ENCODE data around the gene SVOP.
A peak's percentile ranks its signal among the peaks of the same experiment; 100 is the strongest.
"Not testable (repeated sequence)": the region's sequence is repeated elsewhere in the genome, so short reads cannot be mapped to it uniquely, and the experiment has no call there.

The SVOP gene

GRCh38 chr12:109053382-109054123 is 32.7 kb upstream of the SVOP start:
- ATAC-seq (ENCODE audit: low read depth) (no peak), DNase-seq (ENCODE audit: low spot score) (no peak)
- no peaks in the 10 kb centered on the region for H3K27me3 ChIP-seq (ENCODE audit: insufficient read depth, poor library complexity, severe bottlenecking)
- TF ChIP-seq, protein P1, sequence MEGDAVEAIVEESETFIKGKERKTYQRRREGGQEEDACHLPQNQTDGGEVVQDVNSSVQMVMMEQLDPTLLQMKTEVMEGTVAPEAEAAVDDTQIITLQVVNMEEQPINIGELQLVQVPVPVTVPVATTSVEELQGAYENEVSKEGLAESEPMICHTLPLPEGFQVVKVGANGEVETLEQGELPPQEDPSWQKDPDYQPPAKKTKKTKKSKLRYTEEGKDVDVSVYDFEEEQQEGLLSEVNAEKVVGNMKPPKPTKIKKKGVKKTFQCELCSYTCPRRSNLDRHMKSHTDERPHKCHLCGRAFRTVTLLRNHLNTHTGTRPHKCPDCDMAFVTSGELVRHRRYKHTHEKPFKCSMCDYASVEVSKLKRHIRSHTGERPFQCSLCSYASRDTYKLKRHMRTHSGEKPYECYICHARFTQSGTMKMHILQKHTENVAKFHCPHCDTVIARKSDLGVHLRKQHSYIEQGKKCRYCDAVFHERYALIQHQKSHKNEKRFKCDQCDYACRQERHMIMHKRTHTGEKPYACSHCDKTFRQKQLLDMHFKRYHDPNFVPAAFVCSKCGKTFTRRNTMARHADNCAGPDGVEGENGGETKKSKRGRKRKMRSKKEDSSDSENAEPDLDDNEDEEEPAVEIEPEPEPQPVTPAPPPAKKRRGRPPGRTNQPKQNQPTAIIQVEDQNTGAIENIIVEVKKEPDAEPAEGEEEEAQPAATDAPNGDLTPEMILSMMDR (IDR thresholded peaks at IDR 0.05; ENCODE audit: poor library complexity, severe bottlenecking), result no peak
- peaks cover 7% of the 10 kb centered on the region for H3K4me1 ChIP-seq (ENCODE audit: insufficient read depth, poor library complexity, severe bottlenecking)
- peaks cover 4% of the 10 kb centered on the region; the same call in 1 of the 2 replicates for H3K36me3 ChIP-seq (ENCODE audit: low read depth)
- peak overlapping the region; percentile 73 for H3K4me3 ChIP-seq (ENCODE audit: severe bottlenecking)
- H3K9me3 ChIP-seq (ENCODE audit: severe bottlenecking), result no peaks in the 10 kb centered on the region
- peak overlapping the region; percentile 6 for H3K27ac ChIP-seq (ENCODE audit: poor library complexity, severe bottlenecking)

- TF ChIP-seq, protein P1 (IDR thresholded peaks at IDR 0.05; ENCODE audit: poor library complexity, severe bottlenecking), result no peak
- DNase-seq (ENCODE audit: low spot score), result peak; percentile 73
- peak within 1 kb of the TSS; percentile 73 for H3K4me3 ChIP-seq (ENCODE audit: severe bottlenecking)
- no peaks in the 10 kb centered on the region for H3K9me3 ChIP-seq (ENCODE audit: severe bottlenecking)
- no peaks in the 10 kb centered on the region for H3K27me3 ChIP-seq (ENCODE audit: insufficient read depth, poor library complexity, severe bottlenecking)
- peaks cover 4% of the 10 kb centered on the region; the same call in 1 of the 2 replicates for H3K36me3 ChIP-seq (ENCODE audit: low read depth)
- ATAC-seq (ENCODE audit: low read depth), result peak; percentile 89
- peak within 1 kb of the TSS; percentile 6 for H3K27ac ChIP-seq (ENCODE audit: poor library complexity, severe bottlenecking)
- H3K4me1 ChIP-seq (ENCODE audit: insufficient read depth, poor library complexity, severe bottlenecking), result peaks cover 7% of the 10 kb centered on the region
These were observed 31.8 kb upstream of the SVOP start, which contains the start of gene USP30 for GRCh38 chr12:109052414-109053323. Gene USP30, plus strand, starts transcription at chr12:109052576. Its CDS starts 103 bp downstream, at chr12:109052679.

- ATAC-seq (ENCODE audit: low read depth) (no peak), DNase-seq (ENCODE audit: low spot score) (no peak)
- TF ChIP-seq, protein P1 (IDR thresholded peaks at IDR 0.05; ENCODE audit: poor library complexity, severe bottlenecking), result no peak
- peak overlapping the region; percentile 73 for H3K4me3 ChIP-seq (ENCODE audit: severe bottlenecking)
- H3K9me3 ChIP-seq (ENCODE audit: severe bottlenecking), result no peaks in the 10 kb centered on the region
- peaks cover 7% of the 10 kb centered on the region for H3K4me1 ChIP-seq (ENCODE audit: insufficient read depth, poor library complexity, severe bottlenecking)
- no peak overlapping the region for H3K27ac ChIP-seq (ENCODE audit: poor library complexity, severe bottlenecking)
- H3K27me3 ChIP-seq (ENCODE audit: insufficient read depth, poor library complexity, severe bottlenecking), result no peaks in the 10 kb centered on the region
- H3K36me3 ChIP-seq (ENCODE audit: low read depth), result peaks cover 4% of the 10 kb centered on the region; the same call in 1 of the 2 replicates
These were observed 31.2 kb upstream of the SVOP start for GRCh38 chr12:109052097-109052413.

- not testable (repeated sequence) for DNase-seq (ENCODE audit: low spot score); H3K27me3 ChIP-seq (ENCODE audit: insufficient read depth, poor library complexity, severe bottlenecking)
These were observed 28.9 kb upstream of the SVOP start for GRCh38 chr12:109049794-109050193.

DNA sequence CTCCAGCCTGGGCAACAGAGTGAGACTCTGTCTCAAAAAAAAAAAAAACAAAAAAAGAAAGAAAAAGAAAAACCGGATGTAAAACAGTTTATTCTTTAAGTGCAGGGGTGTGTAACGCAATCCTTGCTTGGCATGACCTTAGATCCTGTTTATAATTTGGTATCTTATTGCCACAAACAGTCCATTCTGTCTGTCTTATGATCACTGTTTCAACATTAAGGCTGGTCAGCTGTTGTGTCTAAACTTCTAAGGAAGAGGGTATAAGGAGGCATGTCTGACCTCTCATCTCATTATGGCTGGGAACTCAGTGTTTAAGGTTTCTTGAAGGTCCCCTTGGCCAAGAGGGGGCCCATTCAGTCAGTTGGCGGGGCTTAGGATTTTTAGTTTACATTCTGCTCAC is 27.8 kb upstream of the SVOP start:
- ATAC-seq (ENCODE audit: low read depth); H3K9me3 ChIP-seq (ENCODE audit: severe bottlenecking): not testable (repeated sequence)

More at GRCh38 chr12:109049794-109050193, 28.9 kb upstream of the SVOP start:
- H3K27ac ChIP-seq (ENCODE audit: poor library complexity, severe bottlenecking); H3K4me3 ChIP-seq (ENCODE audit: severe bottlenecking); ATAC-seq (ENCODE audit: low read depth); H3K36me3 ChIP-seq (ENCODE audit: low read depth); H3K9me3 ChIP-seq (ENCODE audit: severe bottlenecking); H3K4me1 ChIP-seq (ENCODE audit: insufficient read depth, poor library complexity, severe bottlenecking): not testable (repeated sequence)

More for the DNA sequence above, 27.8 kb upstream of the SVOP start:
- H3K4me1 ChIP-seq (ENCODE audit: insufficient read depth, poor library complexity, severe bottlenecking); H3K36me3 ChIP-seq (ENCODE audit: low read depth); DNase-seq (ENCODE audit: low spot score); H3K27me3 ChIP-seq (ENCODE audit: insufficient read depth, poor library complexity, severe bottlenecking); H3K4me3 ChIP-seq (ENCODE audit: severe bottlenecking); H3K27ac ChIP-seq (ENCODE audit: poor library complexity, severe bottlenecking): not testable (repeated sequence)

All from RWPE2 (cell line).